HCT116 (cell line): ENCODE results near the gene TNFSF13.
A peak's percentile ranks its signal among the peaks of the same experiment; 100 is the strongest.

ENCODE experiments used
- EGR1 ChIP-seq: IDR thresholded peaks from 2 replicates; pipeline ENCODE4 v1.6.1; 2012; ENCODE audit warnings: low read depth
- POLR2A ChIP-seq: IDR thresholded peaks from 2 replicates; pipeline ENCODE4 v1.7.0; 2011; ENCODE audit warnings: borderline replicate concordance; ENCODE audit not compliant: insufficient read depth, insufficient read length; ENCODE audit errors: extremely low read depth
- TF ChIP-seq, protein P1 (sequence below): IDR thresholded peaks from 2 replicates; pipeline ENCODE4 v1.6.1; 2012; ENCODE audit warnings: low read depth
- TF ChIP-seq, protein P2 (sequence below), 3 experiments: fragments of 200-600 bp in 1 of 3; sonication (generic) in 1 of 3; IDR thresholded peaks in 2 of 3; conservative IDR thresholded peaks in 1 of 3; 2 replicates each; pipeline ENCODE4 v1.5.1; 2012 to 2017; ENCODE audit warnings: low read depth in 2 of 3, low read length in 2 of 3, antibody characterized with exemption in 1 of 3, borderline replicate concordance in 1 of 3, control low read depth in 1 of 3, mild to moderate bottlenecking in 1 of 3, mixed read lengths in 1 of 3, mixed run types in 1 of 3, moderate library complexity in 1 of 3; ENCODE audit not compliant: insufficient read depth in 1 of 3

- TF ChIP-seq EGR1, result 0 out of 2 replicates have a peak, but pooled peaks have one; percentile 29
- TF ChIP-seq, protein P1, sequence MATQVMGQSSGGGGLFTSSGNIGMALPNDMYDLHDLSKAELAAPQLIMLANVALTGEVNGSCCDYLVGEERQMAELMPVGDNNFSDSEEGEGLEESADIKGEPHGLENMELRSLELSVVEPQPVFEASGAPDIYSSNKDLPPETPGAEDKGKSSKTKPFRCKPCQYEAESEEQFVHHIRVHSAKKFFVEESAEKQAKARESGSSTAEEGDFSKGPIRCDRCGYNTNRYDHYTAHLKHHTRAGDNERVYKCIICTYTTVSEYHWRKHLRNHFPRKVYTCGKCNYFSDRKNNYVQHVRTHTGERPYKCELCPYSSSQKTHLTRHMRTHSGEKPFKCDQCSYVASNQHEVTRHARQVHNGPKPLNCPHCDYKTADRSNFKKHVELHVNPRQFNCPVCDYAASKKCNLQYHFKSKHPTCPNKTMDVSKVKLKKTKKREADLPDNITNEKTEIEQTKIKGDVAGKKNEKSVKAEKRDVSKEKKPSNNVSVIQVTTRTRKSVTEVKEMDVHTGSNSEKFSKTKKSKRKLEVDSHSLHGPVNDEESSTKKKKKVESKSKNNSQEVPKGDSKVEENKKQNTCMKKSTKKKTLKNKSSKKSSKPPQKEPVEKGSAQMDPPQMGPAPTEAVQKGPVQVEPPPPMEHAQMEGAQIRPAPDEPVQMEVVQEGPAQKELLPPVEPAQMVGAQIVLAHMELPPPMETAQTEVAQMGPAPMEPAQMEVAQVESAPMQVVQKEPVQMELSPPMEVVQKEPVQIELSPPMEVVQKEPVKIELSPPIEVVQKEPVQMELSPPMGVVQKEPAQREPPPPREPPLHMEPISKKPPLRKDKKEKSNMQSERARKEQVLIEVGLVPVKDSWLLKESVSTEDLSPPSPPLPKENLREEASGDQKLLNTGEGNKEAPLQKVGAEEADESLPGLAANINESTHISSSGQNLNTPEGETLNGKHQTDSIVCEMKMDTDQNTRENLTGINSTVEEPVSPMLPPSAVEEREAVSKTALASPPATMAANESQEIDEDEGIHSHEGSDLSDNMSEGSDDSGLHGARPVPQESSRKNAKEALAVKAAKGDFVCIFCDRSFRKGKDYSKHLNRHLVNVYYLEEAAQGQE, result no peak
- TF ChIP-seq, protein P2, sequence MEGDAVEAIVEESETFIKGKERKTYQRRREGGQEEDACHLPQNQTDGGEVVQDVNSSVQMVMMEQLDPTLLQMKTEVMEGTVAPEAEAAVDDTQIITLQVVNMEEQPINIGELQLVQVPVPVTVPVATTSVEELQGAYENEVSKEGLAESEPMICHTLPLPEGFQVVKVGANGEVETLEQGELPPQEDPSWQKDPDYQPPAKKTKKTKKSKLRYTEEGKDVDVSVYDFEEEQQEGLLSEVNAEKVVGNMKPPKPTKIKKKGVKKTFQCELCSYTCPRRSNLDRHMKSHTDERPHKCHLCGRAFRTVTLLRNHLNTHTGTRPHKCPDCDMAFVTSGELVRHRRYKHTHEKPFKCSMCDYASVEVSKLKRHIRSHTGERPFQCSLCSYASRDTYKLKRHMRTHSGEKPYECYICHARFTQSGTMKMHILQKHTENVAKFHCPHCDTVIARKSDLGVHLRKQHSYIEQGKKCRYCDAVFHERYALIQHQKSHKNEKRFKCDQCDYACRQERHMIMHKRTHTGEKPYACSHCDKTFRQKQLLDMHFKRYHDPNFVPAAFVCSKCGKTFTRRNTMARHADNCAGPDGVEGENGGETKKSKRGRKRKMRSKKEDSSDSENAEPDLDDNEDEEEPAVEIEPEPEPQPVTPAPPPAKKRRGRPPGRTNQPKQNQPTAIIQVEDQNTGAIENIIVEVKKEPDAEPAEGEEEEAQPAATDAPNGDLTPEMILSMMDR (IDR thresholded peaks at IDR 0.05 in 2 of 3, conservative IDR thresholded peaks at IDR 0.05 in 1 of 3; ENCODE audit: borderline replicate concordance in 1 of 3, insufficient read depth in 1 of 3, low read depth in 2 of 3, low read length in 2 of 3), result no peak
- no peak for TF ChIP-seq POLR2A
Observed at GRCh38 chr17:7579001-7579833, 20.7 kb downstream of the TNFSF13 start, which contains the start of gene CD68.
